HEK293T (cell line): ENCODE data around the gene PRRT1B.

Experiments
- ELF4 ChIP-seq: fragments of 450-650 bp; IDR thresholded peaks from 2 replicates; pipeline ENCODE4 v1.6.1; 2017; ENCODE audit warnings: antibody characterized with exemption
- LEF1 ChIP-seq: fragments of 450-650 bp; IDR thresholded peaks from 2 replicates; pipeline ENCODE4 v1.6.1; 2017; ENCODE audit warnings: mild to moderate bottlenecking, borderline replicate concordance
- SP1 ChIP-seq: fragments of 450-650 bp; IDR thresholded peaks from 2 replicates; pipeline ENCODE4 v1.6.1; 2017

DNA sequence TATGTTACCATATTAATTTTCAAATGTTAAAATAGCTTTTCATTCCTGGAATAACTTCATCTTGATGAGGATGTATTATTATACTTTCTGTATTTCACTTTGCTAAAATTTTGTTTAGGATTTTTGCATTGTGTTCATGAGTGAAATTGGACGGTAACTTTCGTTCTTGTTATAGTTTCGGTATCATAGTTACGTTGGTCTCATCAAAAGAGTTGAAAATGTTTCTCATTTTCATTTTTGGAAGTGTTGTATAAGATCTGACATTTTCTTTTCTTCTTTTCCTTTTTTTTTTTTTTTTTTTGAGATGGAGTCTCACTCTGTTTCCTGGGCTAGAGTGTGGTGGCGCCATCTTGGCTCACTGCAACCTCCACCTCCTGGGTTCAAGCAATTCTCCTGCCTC, 20.0 kb downstream of the PRRT1B start:
- TF ChIP-seq LEF1 (no peak), ELF4 (no peak), SP1 (no peak)
